ENCODE measurements around the gene SPATA2.

DNA sequence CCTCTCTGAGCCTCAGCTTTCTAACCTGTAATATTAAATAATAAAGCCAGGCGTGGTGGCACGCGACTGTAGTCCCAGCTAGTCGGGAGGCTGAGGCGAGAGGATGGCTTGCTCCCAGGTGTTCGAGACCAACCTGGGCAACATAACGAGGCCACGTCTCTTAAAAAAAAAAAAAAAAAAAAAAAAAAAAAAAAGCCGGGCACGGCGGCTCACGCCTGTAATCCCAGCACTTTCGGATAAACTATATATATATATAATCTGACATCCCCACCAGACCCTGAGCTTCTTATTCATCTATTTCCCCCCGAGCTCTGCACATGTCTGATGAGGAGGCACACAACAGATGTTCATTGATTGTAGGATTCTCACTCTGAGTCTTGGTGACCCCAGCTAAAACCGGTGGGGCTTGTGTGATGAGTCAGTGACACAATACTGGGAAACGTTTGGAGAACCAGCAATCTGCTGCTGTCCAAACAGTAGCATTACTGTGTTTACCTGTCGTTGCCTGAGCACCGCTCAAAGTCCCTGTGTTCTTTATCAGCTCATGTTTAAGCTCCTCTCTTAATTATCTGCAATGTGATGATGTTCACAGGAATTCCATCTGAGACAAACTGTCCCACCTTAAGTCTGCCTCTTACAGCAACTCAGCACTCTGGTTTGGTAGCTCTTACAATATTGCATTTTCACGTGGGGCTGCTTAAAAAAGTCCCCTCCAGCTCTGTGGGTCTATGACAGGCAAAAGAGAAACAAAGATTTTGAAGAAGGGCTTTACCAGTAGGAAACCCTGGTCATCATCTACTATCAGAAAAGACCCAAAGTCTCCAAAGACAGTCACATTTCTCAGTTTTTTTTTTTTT is 1.0 kb upstream of the SPATA2 start:
- TF ChIP-seq, protein P1, sequence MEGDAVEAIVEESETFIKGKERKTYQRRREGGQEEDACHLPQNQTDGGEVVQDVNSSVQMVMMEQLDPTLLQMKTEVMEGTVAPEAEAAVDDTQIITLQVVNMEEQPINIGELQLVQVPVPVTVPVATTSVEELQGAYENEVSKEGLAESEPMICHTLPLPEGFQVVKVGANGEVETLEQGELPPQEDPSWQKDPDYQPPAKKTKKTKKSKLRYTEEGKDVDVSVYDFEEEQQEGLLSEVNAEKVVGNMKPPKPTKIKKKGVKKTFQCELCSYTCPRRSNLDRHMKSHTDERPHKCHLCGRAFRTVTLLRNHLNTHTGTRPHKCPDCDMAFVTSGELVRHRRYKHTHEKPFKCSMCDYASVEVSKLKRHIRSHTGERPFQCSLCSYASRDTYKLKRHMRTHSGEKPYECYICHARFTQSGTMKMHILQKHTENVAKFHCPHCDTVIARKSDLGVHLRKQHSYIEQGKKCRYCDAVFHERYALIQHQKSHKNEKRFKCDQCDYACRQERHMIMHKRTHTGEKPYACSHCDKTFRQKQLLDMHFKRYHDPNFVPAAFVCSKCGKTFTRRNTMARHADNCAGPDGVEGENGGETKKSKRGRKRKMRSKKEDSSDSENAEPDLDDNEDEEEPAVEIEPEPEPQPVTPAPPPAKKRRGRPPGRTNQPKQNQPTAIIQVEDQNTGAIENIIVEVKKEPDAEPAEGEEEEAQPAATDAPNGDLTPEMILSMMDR (IDR thresholded peaks at IDR 0.05): no peak
- no peak for TF ChIP-seq POLR2A (IDR thresholded peaks at IDR 0.05)

All from adrenal gland (tissue), 5 donors.